H54 (cell line): ENCODE measurements around the gene LRRC42.

Source experiments
- DNase-seq: peaks from one replicate; pipeline ENCODE4 v3.0.0; 2011; ENCODE audit warnings: low spot score, mixed read lengths; ENCODE audit not compliant: insufficient read length
- FAIRE-seq: peaks from 3 replicates; lab custom pipeline; 2011; peaks lifted over from hg19 to GRCh38; lab: Jason Lieb, UNC
- POLR2A ChIP-seq: IDR thresholded peaks from 2 replicates; pipeline ENCODE4 v1.6.1; 2011; ENCODE audit warnings: low read depth, mild to moderate bottlenecking, low read length

The LRRC42 gene

DNA sequence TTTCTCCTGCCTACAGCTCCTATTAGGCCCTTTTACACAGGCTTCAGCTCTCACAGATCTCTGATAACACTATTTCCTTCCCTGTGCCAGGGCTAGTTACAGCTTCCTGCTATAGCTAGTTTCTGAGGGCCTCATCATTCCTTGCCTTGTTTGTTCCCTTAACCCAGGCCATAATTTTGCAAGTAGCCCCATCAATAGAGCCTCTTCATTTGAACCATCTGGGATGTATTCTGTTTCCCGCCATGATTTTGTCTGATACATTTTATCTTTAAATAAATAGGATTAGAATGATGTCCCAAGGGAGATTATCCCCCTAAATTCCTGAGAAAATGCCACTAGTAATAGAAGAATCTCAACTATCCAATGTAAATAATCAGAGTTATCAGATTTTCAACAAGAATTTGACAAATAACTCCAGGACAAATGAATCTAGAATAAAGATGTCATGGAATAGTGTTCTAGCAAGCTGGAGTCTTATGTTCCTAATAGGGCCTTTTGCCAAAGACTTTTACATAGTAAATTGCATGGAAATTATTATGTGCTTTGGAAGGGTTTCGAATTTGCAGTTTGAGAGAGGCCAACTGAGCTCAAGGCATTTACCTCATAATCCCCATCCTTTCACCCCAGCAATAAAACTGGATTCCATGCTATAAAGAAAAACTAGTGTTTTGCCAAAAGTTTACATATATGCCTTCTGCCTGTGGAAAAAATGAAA is 16.7 kb upstream of the LRRC42 start:
- DNase-seq (no peak), FAIRE-seq (no peak)
- no peak for TF ChIP-seq POLR2A

DNA sequence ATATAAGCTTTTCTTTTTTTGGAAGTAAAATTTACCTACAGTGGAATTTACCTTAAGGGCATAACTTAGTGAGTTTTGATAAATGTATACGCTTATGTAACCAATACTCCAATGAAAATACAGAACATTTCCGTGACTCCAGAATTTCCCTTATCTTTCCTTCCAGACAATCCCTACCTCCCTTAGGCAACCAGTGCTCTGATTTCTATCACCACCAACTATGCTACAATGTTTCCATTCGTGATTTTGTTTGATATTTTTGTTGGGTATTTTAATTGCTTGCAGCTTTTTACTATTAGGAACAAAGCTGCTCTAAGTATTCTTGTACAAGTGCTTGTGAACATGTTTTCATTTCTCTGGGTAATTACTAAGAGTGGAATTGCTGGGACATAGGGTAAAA is 15.2 kb upstream of the LRRC42 start:
- DNase-seq: no peak
- FAIRE-seq: no peak
- TF ChIP-seq POLR2A: no peak

DNA sequence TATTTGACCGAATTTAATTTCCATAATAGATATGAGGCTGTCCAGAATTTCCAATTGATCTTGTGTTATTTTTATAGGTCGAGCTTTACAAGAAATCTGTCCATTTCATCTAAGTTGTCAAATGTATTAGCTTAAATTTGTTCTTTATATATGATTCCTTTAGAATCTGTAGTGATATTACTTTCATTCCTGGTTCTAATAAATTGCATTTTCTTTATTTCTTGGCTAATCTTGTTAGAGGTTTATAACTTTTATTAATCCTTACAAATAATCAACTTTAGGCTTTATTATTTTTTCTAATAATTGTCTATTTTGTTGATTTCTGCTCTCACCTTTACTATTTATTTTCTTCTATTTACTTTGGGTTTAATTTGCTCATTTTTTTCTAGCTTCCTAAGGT is 14.6 kb upstream of the LRRC42 start:
- DNase-seq: no peak
- FAIRE-seq: no peak
- no peak for TF ChIP-seq POLR2A

- DNase-seq (no peak), FAIRE-seq (no peak)
- TF ChIP-seq POLR2A: no peak
These were observed 11.9 kb upstream of the LRRC42 start for GRCh38 chr1:53934170-53934765.

GRCh38 chr1:53936430-53936829 is 9.7 kb upstream of the LRRC42 start:
- no peak for TF ChIP-seq POLR2A
- no peak for FAIRE-seq

DNA sequence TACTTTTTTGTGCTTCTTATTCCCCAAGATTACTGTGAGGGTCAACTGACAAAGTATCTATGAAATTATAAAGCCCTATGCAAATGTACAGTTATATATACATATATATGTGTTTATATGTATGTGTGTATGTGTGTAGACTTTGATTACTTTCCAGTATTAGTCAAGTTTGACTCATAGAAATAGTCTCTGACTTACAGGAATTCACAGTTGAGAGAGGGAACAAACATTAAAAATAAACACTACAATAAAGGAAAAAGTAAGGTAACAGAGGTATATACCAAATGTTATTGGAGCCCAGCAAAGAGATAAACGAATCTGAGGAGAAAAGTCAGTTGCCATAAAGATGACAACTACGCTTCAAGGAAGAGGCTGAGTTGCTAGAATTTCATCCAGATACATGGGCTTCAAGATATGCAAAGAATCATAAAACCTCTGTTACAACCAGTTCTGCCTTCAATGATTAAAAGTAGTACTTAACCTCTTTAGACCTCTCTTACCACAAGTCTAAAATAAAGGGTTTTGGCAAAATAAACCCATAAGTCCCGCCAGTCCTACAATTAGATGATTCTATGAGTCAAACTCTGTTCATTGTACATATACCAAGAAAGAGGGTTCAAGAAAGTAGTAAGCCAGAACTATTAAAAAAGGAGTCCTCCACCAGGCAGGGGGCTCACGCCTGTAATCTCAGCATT is 7.9 kb upstream of the LRRC42 start:
- FAIRE-seq (peak; percentile 57), DNase-seq (no peak)
- TF ChIP-seq POLR2A: no peak

More at GRCh38 chr1:53936430-53936829, 9.7 kb upstream of the LRRC42 start:
- DNase-seq: no peak

GRCh38 chr1:53942127-53942957 is 3.8 kb upstream of the LRRC42 start:
- no peak for TF ChIP-seq POLR2A
- FAIRE-seq (peak; percentile 87), DNase-seq (no peak)

DNA sequence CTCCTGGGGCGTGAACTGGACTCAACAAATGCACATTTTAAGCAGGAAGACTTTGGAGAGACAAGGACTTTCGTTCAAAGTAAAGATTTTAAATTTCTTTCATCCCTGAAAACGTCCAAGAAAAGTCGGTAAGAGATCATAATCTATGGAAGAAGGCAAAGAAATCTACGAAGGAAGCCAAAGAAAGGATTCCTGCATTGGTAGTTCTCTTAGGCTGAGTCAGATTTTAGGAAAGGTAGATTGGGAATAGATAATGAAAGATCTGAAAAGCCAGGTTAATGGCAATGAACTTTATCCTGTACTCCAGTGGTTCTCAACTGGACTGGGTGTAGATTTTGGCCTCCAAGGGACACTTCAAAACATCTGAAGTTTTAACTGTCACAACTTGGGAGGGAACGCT is 3.1 kb upstream of the LRRC42 start:
- DNase-seq (no peak), FAIRE-seq (no peak)
- no peak for TF ChIP-seq POLR2A

DNA sequence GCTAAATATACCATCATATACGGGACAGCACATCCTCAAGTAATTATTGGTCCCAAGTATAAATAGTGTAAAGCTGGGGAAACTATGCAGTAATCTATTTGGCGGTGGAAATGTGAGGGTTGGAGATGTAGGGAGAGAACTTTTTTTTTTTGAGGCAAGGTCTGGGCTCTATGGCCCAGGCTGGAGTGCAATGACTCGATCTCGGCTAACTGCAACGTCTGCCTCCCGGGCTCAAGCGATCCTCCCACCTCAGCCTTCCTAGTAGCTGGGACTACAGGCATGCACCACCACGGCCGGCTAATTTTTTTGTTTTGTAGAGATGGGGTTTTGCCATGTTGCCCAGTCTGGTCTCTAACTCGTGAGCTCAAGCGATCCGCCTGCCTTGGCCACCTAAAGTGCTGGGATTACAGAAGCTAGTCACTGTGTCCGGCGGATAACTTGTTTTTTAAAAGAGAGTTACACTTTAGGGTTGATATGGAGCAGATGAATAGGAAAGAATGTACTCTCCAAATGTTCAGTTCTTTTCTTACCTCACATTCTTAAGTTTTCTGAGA is 2.6 kb upstream of the LRRC42 start:
- DNase-seq (no peak), FAIRE-seq (no peak)
- TF ChIP-seq POLR2A: no peak

DNA sequence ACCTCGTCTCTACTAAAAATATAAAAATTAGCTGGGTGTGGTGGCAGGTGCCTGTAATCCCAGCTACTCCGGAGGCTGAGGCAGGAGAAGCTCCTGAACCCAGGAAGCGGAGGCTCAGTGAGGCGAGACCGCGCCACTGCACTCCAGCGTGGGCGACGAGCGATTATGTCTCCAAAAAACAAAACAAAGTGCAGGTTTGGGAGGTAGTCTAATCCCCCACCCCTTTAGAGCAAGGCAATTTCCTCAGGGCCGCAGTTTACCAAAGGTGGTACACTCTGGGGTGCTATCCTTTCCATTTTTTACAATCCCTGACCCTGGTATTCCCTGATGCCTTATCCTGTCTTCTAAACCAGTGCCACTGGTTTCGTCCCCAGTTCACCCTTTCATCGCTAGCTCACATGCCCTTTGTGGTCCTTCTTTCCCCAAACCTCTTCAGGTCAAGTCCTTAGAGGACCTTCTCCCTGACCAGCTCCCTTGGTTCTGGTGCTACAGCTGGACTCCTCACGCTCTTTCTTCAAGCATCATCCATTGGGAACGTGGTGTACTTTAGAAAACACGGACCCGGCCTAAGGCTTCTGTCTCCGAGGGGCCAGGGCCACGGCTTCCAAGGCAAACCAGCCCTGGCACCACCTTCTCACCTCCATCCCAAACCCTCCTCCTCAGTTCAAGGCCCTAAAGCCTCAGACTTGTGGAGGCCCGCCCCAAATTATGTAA is 1.5 kb upstream of the LRRC42 start:
- no peak for DNase-seq
- TF ChIP-seq POLR2A: no peak
- no peak for FAIRE-seq

- no peak for TF ChIP-seq POLR2A
- FAIRE-seq (no peak), DNase-seq (no peak)
These were observed 1.0 kb upstream of the LRRC42 start for GRCh38 chr1:53945183-53945432.

GRCh38 chr1:53945433-53946251 is 508 bp upstream of the LRRC42 start, which contains the start of gene IFT25:
TSS of gene IFT25 (minus strand) at chr1:53945699. CDS start at chr1:53940082, 5,617 bp downstream.
- FAIRE-seq (no peak), DNase-seq (peak; percentile 86)
- peak; percentile 82 for TF ChIP-seq POLR2A
